ENCODE measurements around the gene OR6V1.

The OR6V1 gene, protein sequence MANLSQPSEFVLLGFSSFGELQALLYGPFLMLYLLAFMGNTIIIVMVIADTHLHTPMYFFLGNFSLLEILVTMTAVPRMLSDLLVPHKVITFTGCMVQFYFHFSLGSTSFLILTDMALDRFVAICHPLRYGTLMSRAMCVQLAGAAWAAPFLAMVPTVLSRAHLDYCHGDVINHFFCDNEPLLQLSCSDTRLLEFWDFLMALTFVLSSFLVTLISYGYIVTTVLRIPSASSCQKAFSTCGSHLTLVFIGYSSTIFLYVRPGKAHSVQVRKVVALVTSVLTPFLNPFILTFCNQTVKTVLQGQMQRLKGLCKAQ
- total RNA-seq: 0 reads per million in 3 donors

DNA sequence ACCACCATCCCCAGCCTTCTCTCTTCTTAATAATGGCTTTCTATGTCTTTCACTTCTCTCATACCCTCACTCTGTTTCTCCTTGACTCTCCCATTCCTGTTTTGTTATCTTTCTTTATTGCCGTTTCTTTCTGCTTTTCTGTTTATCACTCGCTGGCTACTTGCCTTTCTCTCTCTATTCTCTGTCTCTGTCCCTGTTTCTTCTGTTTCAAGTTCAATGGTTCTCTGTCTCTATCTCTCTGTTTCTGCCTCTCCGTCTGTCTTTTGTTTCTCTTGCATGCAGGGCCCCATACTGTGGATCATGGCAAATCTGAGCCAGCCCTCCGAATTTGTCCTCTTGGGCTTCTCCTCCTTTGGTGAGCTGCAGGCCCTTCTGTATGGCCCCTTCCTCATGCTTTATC is at the start of gene OR6V1:
OR6V1 (plus strand) TSS at position 301 of the 400 bp plus-strand sequence; CDS start at position 301, 0 bp downstream.
- no peaks in the 10 kb centered on the region for H3K27me3 ChIP-seq (replicated peaks; ENCODE audit: control insufficient read depth, insufficient read depth, low read length, poor library complexity, severe bottlenecking)
- H3K4me1 ChIP-seq (ENCODE audit: control insufficient read depth, insufficient read depth, low read length, poor library complexity, severe bottlenecking): no peaks in the 10 kb centered on the region
- no peak for DNase-seq
- no peak within 1 kb of the TSS for H3K27ac ChIP-seq (ENCODE audit: insufficient read depth, low read length, poor library complexity, severe bottlenecking)
- no peaks in the 10 kb centered on the region for H3K9me3 ChIP-seq (ENCODE audit: control insufficient read depth, low read length)
- H3K4me3 ChIP-seq (ENCODE audit: insufficient read depth, low read depth, low read length, poor library complexity, severe bottlenecking): no peak within 1 kb of the TSS
- no peaks in the 10 kb centered on the region for H3K36me3 ChIP-seq (ENCODE audit: control insufficient read depth, insufficient read depth, low read length)

DNA sequence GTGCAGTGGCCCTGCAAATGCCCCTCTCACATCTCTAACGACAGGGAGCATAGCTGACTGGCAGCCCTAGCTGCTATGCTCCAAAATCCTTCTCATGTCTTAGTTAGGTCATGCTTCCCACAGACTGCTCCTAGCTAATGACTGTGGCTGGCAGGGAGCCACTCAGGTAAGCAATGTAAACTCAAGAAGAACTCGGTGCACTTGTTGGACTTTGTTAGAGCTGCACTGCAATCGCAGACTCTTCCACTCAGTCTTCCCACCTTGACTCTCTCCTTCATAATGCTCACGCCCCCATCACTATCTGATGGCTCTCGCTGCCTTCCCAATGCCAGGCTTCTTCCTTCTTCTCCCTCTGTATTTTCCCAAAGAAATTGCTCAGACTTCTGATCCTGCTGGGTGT is 49.2 kb upstream of the OR6V1 start:
- H3K27ac ChIP-seq (ENCODE audit: insufficient read depth, low read length, poor library complexity, severe bottlenecking): no peak overlapping the region
- H3K4me3 ChIP-seq (ENCODE audit: insufficient read depth, low read depth, low read length, poor library complexity, severe bottlenecking): peak overlapping the region; percentile 23
- no peaks in the 10 kb centered on the region for H3K9me3 ChIP-seq (ENCODE audit: control insufficient read depth, low read length)
- H3K36me3 ChIP-seq (ENCODE audit: control insufficient read depth, insufficient read depth, low read length): no peaks in the 10 kb centered on the region
- no peaks in the 10 kb centered on the region for H3K4me1 ChIP-seq (ENCODE audit: control insufficient read depth, insufficient read depth, low read length, poor library complexity, severe bottlenecking)
- no peaks in the 10 kb centered on the region for H3K27me3 ChIP-seq (replicated peaks; ENCODE audit: control insufficient read depth, insufficient read depth, low read length, poor library complexity, severe bottlenecking)
- no peak for DNase-seq

DNA sequence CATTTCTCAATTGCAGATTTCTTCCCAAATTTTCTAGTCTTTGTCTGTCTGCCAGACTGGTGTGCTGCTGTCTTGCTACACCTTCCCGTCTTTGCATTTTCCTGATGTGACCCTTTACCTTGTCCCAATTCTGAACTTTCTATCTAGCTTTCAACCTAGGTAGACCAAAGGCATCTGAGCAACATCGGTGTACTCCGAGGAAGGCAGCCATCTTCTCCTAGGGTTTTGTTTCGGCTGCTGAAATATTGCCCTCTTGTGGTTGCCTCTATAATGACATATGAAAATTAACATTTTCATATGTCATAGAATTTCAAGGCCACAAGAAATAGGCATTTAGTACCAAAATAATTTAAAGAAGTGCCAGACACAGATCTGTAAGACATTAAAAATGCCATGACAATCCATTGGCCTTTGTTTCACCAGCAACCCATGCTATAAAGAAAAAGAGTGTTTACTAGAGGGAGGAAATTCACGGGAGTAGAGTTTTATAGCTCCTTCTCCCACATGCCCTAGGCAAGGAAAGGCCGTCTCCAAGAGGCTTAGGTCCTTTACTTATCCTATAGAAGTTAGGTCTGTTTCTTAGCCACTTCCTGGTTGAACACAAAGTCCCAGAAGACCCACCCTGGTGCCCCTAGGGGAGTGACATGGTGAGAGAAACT is 48.6 kb upstream of the OR6V1 start:
- H3K36me3 ChIP-seq (ENCODE audit: control insufficient read depth, insufficient read depth, low read length): no peaks in the 10 kb centered on the region
- no peaks in the 10 kb centered on the region for H3K4me1 ChIP-seq (ENCODE audit: control insufficient read depth, insufficient read depth, low read length, poor library complexity, severe bottlenecking)
- H3K9me3 ChIP-seq (ENCODE audit: control insufficient read depth, low read length): no peaks in the 10 kb centered on the region
- no peak overlapping the region for H3K27ac ChIP-seq (ENCODE audit: insufficient read depth, low read length, poor library complexity, severe bottlenecking)
- peak in 1 of 3 donors; percentile 17 for DNase-seq
- peak overlapping the region; percentile 23 for H3K4me3 ChIP-seq (ENCODE audit: insufficient read depth, low read depth, low read length, poor library complexity, severe bottlenecking)
- no peaks in the 10 kb centered on the region for H3K27me3 ChIP-seq (replicated peaks; ENCODE audit: control insufficient read depth, insufficient read depth, low read length, poor library complexity, severe bottlenecking)

DNA sequence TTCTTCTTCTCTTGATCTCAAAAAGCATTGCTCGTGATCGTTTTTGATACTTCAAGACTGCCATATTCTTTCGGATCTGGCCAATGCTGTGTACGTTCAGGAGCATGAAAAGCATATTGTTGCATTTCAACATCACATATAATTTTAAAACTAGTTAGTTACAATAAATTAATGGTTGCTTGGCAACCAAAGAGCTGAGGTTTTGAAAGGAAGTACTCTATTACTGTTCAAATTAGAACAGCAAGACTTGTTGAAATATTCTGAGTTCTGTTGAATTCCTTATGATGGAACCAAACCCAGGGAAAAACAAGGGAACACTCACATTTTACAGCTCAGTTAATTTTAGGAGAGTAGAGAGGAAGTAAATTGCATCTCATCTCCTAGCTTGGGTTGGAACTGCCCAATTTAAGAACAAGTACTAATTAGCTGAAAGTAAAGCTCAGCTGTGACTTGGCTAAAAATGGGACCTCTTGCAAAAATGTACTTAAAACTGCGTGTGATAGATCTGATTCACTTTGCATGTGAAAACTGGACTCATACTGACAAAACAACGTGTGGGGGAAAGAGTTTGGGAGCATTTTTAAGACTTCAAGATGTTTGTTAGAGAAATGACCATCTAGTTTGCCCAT is 46.4 kb upstream of the OR6V1 start:
- no peaks in the 10 kb centered on the region for H3K9me3 ChIP-seq (ENCODE audit: control insufficient read depth, low read length)
- no peaks in the 10 kb centered on the region for H3K36me3 ChIP-seq (ENCODE audit: control insufficient read depth, insufficient read depth, low read length)
- no peak overlapping the region for H3K4me3 ChIP-seq (ENCODE audit: insufficient read depth, low read depth, low read length, poor library complexity, severe bottlenecking)
- H3K27ac ChIP-seq (ENCODE audit: insufficient read depth, low read length, poor library complexity, severe bottlenecking): no peak overlapping the region
- DNase-seq: no peak
- H3K27me3 ChIP-seq (replicated peaks; ENCODE audit: control insufficient read depth, insufficient read depth, low read length, poor library complexity, severe bottlenecking): no peaks in the 10 kb centered on the region
- no peaks in the 10 kb centered on the region for H3K4me1 ChIP-seq (ENCODE audit: control insufficient read depth, insufficient read depth, low read length, poor library complexity, severe bottlenecking)

DNA sequence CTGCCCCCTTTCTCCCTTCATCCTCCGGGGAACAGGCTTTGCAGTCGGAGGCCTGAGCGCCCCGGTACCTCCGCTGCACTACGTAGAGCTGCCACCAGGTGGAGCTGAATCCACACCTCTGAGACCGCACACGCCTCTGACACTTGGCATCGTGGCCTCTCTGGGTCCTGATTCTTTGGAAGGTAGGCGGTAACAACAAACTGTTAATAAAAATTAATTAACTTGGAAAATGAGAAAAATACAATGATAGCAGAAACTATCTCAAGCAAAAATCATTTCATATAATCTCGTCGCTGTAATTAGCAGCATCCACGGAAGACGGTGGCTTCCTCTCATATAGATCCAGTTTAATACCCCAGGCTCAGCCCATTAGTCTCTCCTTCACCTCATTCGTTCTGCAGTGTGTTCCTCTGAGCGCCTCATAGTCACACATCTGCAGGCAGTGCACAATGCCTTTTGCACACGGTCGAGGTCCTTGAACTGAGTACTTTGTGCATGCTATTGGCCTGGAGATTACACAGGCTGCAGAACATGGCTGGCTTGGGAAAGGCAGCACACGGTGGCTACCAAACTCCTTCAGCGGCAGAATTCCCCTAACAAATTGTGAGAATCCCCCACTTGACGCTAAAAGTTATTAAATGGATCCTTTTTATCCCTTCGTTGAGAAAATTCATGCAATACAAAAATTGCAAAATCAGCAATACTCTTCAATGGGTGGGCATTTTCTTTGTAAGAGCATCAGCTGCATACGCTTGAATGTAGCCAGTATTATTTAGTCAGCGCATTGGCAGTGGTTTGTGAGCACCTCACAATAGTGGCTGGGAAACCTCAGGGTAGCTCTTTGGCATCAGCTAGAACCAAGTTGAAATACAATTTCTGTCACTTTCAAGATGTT is 43.9 kb upstream of the OR6V1 start:
- Histone ChIP-seq H3K4me3 (ENCODE audit: insufficient read depth, low read depth, low read length, poor library complexity, severe bottlenecking) (no peak overlapping the region), H3K27me3 (replicated peaks; ENCODE audit: control insufficient read depth, insufficient read depth, low read length, poor library complexity, severe bottlenecking) (no peaks in the 10 kb centered on the region), H3K36me3 (ENCODE audit: control insufficient read depth, insufficient read depth, low read length) (no peaks in the 10 kb centered on the region), H3K4me1 (ENCODE audit: control insufficient read depth, insufficient read depth, low read length, poor library complexity, severe bottlenecking) (no peaks in the 10 kb centered on the region), H3K27ac (ENCODE audit: insufficient read depth, low read length, poor library complexity, severe bottlenecking) (no peak overlapping the region), H3K9me3 (ENCODE audit: control insufficient read depth, low read length) (no peaks in the 10 kb centered on the region)
- DNase-seq: peak; percentile 48 to 61 (median 55)

DNA sequence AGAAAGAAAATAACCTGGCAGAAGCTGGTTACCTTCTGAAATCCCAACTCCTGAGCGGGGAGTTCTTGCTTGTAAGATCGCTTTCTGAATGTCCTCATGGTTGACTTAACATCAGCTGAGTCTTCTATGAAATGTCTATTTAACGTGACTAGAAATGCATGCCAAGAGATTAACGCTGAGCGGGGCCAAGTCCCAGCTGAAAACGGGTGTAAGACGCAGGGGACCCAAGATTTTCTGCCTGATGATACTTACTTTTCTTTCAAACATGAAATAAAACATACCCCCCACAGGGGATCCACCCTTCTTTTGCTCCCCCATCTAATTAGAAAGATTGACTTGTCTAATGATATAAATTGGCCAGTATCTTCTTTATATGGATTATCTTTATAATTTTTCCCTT is 40.1 kb upstream of the OR6V1 start:
- Histone ChIP-seq H3K27ac (ENCODE audit: insufficient read depth, low read length, poor library complexity, severe bottlenecking) (no peak overlapping the region), H3K9me3 (ENCODE audit: control insufficient read depth, low read length) (no peaks in the 10 kb centered on the region), H3K36me3 (ENCODE audit: control insufficient read depth, insufficient read depth, low read length) (no peaks in the 10 kb centered on the region), H3K4me1 (ENCODE audit: control insufficient read depth, insufficient read depth, low read length, poor library complexity, severe bottlenecking) (no peaks in the 10 kb centered on the region), H3K4me3 (ENCODE audit: insufficient read depth, low read depth, low read length, poor library complexity, severe bottlenecking) (no peak overlapping the region), H3K27me3 (replicated peaks; ENCODE audit: control insufficient read depth, insufficient read depth, low read length, poor library complexity, severe bottlenecking) (no peaks in the 10 kb centered on the region)
- no peak for DNase-seq

DNA sequence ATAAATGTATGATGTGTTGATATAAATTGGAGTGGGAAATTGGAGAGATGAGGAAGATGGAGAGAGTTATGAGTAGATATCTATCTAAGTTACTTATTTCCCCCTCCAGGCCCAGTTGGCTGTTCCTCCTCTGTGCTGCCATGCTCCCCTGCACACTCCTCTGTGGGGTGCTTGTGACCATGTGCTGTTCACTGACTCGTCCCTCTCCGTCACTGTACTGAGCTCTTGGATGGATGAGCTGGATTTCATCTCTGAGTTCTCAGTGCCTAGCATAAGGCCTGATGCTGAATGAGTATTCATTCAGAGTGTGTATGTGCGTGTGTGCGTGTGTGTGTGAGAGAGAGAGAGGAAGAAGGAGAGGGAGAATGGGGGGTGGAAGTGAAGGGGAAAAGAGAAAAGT is 39.7 kb upstream of the OR6V1 start:
- Histone ChIP-seq H3K9me3 (ENCODE audit: control insufficient read depth, low read length) (no peaks in the 10 kb centered on the region), H3K27ac (ENCODE audit: insufficient read depth, low read length, poor library complexity, severe bottlenecking) (no peak overlapping the region), H3K36me3 (ENCODE audit: control insufficient read depth, insufficient read depth, low read length) (no peaks in the 10 kb centered on the region), H3K4me1 (ENCODE audit: control insufficient read depth, insufficient read depth, low read length, poor library complexity, severe bottlenecking) (no peaks in the 10 kb centered on the region), H3K27me3 (replicated peaks; ENCODE audit: control insufficient read depth, insufficient read depth, low read length, poor library complexity, severe bottlenecking) (no peaks in the 10 kb centered on the region), H3K4me3 (ENCODE audit: insufficient read depth, low read depth, low read length, poor library complexity, severe bottlenecking) (no peak overlapping the region)
- DNase-seq: no peak

DNA sequence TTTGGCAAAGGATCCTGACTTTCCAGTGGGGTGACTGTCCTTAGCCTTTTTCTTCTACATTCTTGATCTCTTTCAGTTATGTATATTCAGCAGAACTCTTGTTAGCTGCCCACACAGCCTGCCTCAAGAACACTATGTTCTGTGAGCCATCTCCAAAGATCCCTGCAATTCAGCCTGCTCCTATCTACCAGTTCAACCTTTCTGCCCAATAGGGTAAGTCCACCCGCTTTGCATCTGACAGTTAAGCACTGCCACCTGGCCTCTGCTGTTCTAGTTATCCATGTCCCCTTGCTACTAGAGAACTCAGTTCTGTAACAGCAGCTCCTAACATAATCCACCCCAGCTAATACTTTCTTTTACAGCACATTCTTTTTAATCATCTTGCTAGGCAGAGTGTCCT is 38.7 kb upstream of the OR6V1 start:
- Histone ChIP-seq H3K27me3 (replicated peaks; ENCODE audit: control insufficient read depth, insufficient read depth, low read length, poor library complexity, severe bottlenecking) (no peaks in the 10 kb centered on the region), H3K4me3 (ENCODE audit: insufficient read depth, low read depth, low read length, poor library complexity, severe bottlenecking) (no peak overlapping the region), H3K9me3 (ENCODE audit: control insufficient read depth, low read length) (no peaks in the 10 kb centered on the region), H3K27ac (ENCODE audit: insufficient read depth, low read length, poor library complexity, severe bottlenecking) (no peak overlapping the region), H3K36me3 (ENCODE audit: control insufficient read depth, insufficient read depth, low read length) (no peaks in the 10 kb centered on the region), H3K4me1 (ENCODE audit: control insufficient read depth, insufficient read depth, low read length, poor library complexity, severe bottlenecking) (no peaks in the 10 kb centered on the region)
- DNase-seq: no peak

DNA sequence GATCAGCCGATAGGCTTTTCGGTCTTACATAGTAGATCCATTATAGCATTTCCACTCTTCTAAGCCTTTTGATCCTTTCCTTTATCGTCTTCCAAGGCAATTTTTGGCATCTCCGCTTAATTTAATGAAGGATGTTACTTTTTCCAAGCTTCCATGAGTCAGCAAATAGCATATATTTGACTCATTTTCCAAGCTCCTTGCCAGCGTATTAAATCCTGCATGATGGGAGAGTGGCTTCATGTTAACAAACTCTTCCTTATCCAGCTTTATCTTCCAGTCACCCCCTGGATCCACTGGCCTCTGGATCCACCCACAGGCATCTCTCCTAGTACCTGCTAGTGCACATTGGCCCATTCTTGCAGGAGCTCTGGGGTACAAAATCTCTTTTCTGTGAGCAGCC is 38.2 kb upstream of the OR6V1 start:
- Histone ChIP-seq H3K9me3 (ENCODE audit: control insufficient read depth, low read length) (no peaks in the 10 kb centered on the region), H3K36me3 (ENCODE audit: control insufficient read depth, insufficient read depth, low read length) (no peaks in the 10 kb centered on the region), H3K4me3 (ENCODE audit: insufficient read depth, low read depth, low read length, poor library complexity, severe bottlenecking) (no peak overlapping the region), H3K27ac (ENCODE audit: insufficient read depth, low read length, poor library complexity, severe bottlenecking) (no peak overlapping the region), H3K27me3 (replicated peaks; ENCODE audit: control insufficient read depth, insufficient read depth, low read length, poor library complexity, severe bottlenecking) (no peaks in the 10 kb centered on the region), H3K4me1 (ENCODE audit: control insufficient read depth, insufficient read depth, low read length, poor library complexity, severe bottlenecking) (no peaks in the 10 kb centered on the region)
- no peak for DNase-seq

Data from effector memory CD4-positive, alpha-beta T cell (primary cell).